ENCODE measurements around the gene PDE4B.

- TF ChIP-seq, protein P1, sequence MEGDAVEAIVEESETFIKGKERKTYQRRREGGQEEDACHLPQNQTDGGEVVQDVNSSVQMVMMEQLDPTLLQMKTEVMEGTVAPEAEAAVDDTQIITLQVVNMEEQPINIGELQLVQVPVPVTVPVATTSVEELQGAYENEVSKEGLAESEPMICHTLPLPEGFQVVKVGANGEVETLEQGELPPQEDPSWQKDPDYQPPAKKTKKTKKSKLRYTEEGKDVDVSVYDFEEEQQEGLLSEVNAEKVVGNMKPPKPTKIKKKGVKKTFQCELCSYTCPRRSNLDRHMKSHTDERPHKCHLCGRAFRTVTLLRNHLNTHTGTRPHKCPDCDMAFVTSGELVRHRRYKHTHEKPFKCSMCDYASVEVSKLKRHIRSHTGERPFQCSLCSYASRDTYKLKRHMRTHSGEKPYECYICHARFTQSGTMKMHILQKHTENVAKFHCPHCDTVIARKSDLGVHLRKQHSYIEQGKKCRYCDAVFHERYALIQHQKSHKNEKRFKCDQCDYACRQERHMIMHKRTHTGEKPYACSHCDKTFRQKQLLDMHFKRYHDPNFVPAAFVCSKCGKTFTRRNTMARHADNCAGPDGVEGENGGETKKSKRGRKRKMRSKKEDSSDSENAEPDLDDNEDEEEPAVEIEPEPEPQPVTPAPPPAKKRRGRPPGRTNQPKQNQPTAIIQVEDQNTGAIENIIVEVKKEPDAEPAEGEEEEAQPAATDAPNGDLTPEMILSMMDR (IDR thresholded peaks at IDR 0.05), result no peak
- TF ChIP-seq POLR2A (IDR thresholded peaks at IDR 0.05), result no peak
These were observed 536.2 kb downstream of the PDE4B start for GRCh38 chr1:66328896-66329295.
